HCT116 (cell line): Measurements from ENCODE around the gene PFKFB2. TPM values are rescaled to one million over a fixed set of nuclear protein-coding genes. Genes with fewer than 3 reads are reported as not detected.

Source experiments
- ATAC-seq: fragments of 200-7000 bp; cut with Tn5 transposase; 2 replicates; pipeline ENCODE4 v1.9.1; 2020; ENCODE audit warnings: mild to moderate bottlenecking, moderate library complexity
- BruUV-seq: library from RNA; stranded (reverse); fragments of 400-500 nt; replicated peaks from 2 replicates; lab custom pipeline; 2021; lab: Mats Ljungman, UMichigan
- CTCF ChIA-PET: fragments of 300-600 bp; sonication (Branson Sonifier 250); formaldehyde crosslinking; loops from one replicate; lab custom pipeline; 2021; ENCODE audit warnings: antibody characterized with exemption; lab: Charles Lee
- POLR2A ChIA-PET: fragments of 300-600, 350-600 bp; sonication (Branson Sonifier 250); formaldehyde crosslinking; loops from one replicate; lab custom pipeline; 2021; ENCODE audit warnings: antibody characterized with exemption; lab: Charles Lee
- RAD21 ChIA-PET, 2 experiments: fragments of 300-600 bp; sonication (Branson Sonifier 250); formaldehyde crosslinking; loops; one replicate each; lab custom pipeline; 2023; ENCODE audit warnings: low total read pairs in 2 of 2; ENCODE audit not compliant: uncharacterized antibody in 2 of 2, unreplicated experiment in 2 of 2, low non-redundant PET in 1 of 2; lab: Charles Lee
- DNase-seq: peaks from one replicate; pipeline ENCODE4 v3.0.0-alpha.2; 2010; ENCODE audit warnings: low read depth, low spot score
- H2AFZ ChIP-seq: fragments of 200-600 bp; shearing (Covaris generic), sonication (generic); 2 replicates; pipeline ENCODE4 v1.6.1; 2017; ENCODE audit warnings: low read depth, mixed run types, mixed read lengths, antibody characterized with exemption, low read length; ENCODE audit not compliant: poor library complexity, severe bottlenecking
- H3K27ac ChIP-seq: 2 replicates; pipeline ENCODE4 v1.5.1; 2012; ENCODE audit warnings: low read depth, low read length
- H3K27me3 ChIP-seq: fragments of 200-600 bp; sonication (generic); 2 replicates; pipeline ENCODE4 v1.6.1; 2016; ENCODE audit warnings: mixed run types, low read length, mixed read lengths; ENCODE audit not compliant: insufficient read depth
- H3K36me3 ChIP-seq, 2 experiments: fragments of 200-500 bp in 1 of 2; fragments of 200-600 bp in 1 of 2; sonication (Bioruptor generic) in 1 of 2; sonication (generic) in 1 of 2; 2 replicates each; pipeline versions ENCODE4 v1.5.1 to v1.6.1; 2014 to 2016; ENCODE audit warnings: low read length in 2 of 2, inconsistent platforms in 1 of 2, mixed read lengths in 1 of 2, mixed run types in 1 of 2; ENCODE audit not compliant: insufficient read depth in 2 of 2, control insufficient read depth in 1 of 2
- H3K4me1 ChIP-seq, 2 experiments: fragments of 200-600 bp in 1 of 2; sonication (generic) in 1 of 2; 2 replicates each; pipeline versions ENCODE4 v1.5.1 to v1.6.1; 2012 to 2017; ENCODE audit warnings: low read length in 2 of 2, inconsistent platforms in 1 of 2, mild to moderate bottlenecking in 1 of 2, mixed read lengths in 1 of 2, mixed run types in 1 of 2, moderate library complexity in 1 of 2; ENCODE audit not compliant: insufficient read depth in 2 of 2, control insufficient read depth in 1 of 2
- H3K4me2 ChIP-seq: fragments of 200-600 bp; sonication (generic); 2 replicates; pipeline ENCODE4 v1.6.1; 2017; ENCODE audit warnings: mixed run types, low read length, mixed read lengths
- H3K4me3 ChIP-seq, 2 experiments: fragments of 200-600 bp in 1 of 2; sonication (generic) in 1 of 2; replicated peaks in 1 of 2; 2 replicates each; pipeline ENCODE4 v1.5.1; 2011 to 2016; ENCODE audit warnings: low read length in 2 of 2, control low read depth in 1 of 2, low read depth in 1 of 2, mild to moderate bottlenecking in 1 of 2, mixed read lengths in 1 of 2, mixed run types in 1 of 2
- H3K79me2 ChIP-seq: fragments of 200-600 bp; sonication (generic); 2 replicates; pipeline ENCODE4 v1.6.1; 2017; ENCODE audit warnings: mild to moderate bottlenecking, mixed run types, low read length, moderate library complexity, mixed read lengths; ENCODE audit not compliant: insufficient read depth
- H3K9ac ChIP-seq: fragments of 200-600 bp; sonication (generic); 2 replicates; pipeline ENCODE4 v1.6.1; 2016; ENCODE audit warnings: low read length, mixed read lengths
- H3K9me2 ChIP-seq: fragments of 200-600 bp; sonication (generic), shearing (Covaris generic); 2 replicates; pipeline ENCODE4 v1.6.1; 2017; ENCODE audit warnings: mixed run types, mild to moderate bottlenecking, moderate library complexity; ENCODE audit not compliant: insufficient read depth
- H3K9me3 ChIP-seq, 2 experiments: fragments of 200-500 bp in 1 of 2; fragments of 200-600 bp in 1 of 2; sonication (Bioruptor generic) in 1 of 2; sonication (generic) in 1 of 2; 2 replicates each; pipeline ENCODE4 v1.6.1; 2014 to 2017; ENCODE audit warnings: low read length in 2 of 2, mixed read lengths in 2 of 2, inconsistent platforms in 1 of 2, low read depth in 1 of 2, mild to moderate bottlenecking in 1 of 2, mixed run types in 1 of 2, moderate library complexity in 1 of 2; ENCODE audit not compliant: control insufficient read depth in 1 of 2, insufficient read depth in 1 of 2
- H4K20me1 ChIP-seq: fragments of 200-600 bp; sonication (generic), shearing (Covaris generic); 2 replicates; pipeline ENCODE4 v1.6.1; 2017; ENCODE audit warnings: mixed run types, mild to moderate bottlenecking, moderate library complexity; ENCODE audit not compliant: insufficient read depth
- CBX3 ChIP-seq: IDR thresholded peaks from 2 replicates; pipeline ENCODE4 v1.6.1; 2012; ENCODE audit warnings: low read depth
- EZH2phosphoT487 ChIP-seq: fragments of 200-600 bp; IDR thresholded peaks from 2 replicates; pipeline ENCODE4 v1.6.1; 2018; ENCODE audit warnings: antibody characterized with exemption, borderline replicate concordance
- FOSL1 ChIP-seq: IDR thresholded peaks from 2 replicates; pipeline ENCODE4 v1.6.1; 2012; ENCODE audit warnings: low read depth
- JUND ChIP-seq: IDR thresholded peaks from 2 replicates; pipeline ENCODE4 v1.6.1; 2012
- POLR2A ChIP-seq: IDR thresholded peaks from 2 replicates; pipeline ENCODE4 v1.7.0; 2011; ENCODE audit warnings: borderline replicate concordance; ENCODE audit not compliant: insufficient read depth, insufficient read length; ENCODE audit errors: extremely low read depth
- POLR2AphosphoS5 ChIP-seq: IDR thresholded peaks from 2 replicates; pipeline ENCODE4 v1.6.1; 2011; ENCODE audit warnings: mild to moderate bottlenecking, low read depth, low read length, moderate library complexity
- TCF7L2 ChIP-seq: IDR thresholded peaks from 2 replicates; pipeline ENCODE4 v1.7.0; 2011; ENCODE audit warnings: borderline replicate concordance, inconsistent platforms; ENCODE audit not compliant: insufficient read depth, insufficient read length; ENCODE audit errors: extremely low read depth
- YY1 ChIP-seq: IDR thresholded peaks from 2 replicates; pipeline ENCODE4 v1.6.1; 2011; ENCODE audit warnings: low read length, low read depth, moderate library complexity, mild to moderate bottlenecking; ENCODE audit not compliant: insufficient replicate concordance; ENCODE audit errors: extremely low read depth
- ZBTB33 ChIP-seq: IDR thresholded peaks from 2 replicates; pipeline ENCODE4 v1.6.1; 2011; ENCODE audit warnings: mild to moderate bottlenecking, low read length, moderate library complexity; ENCODE audit not compliant: insufficient replicate concordance; ENCODE audit errors: extremely low read depth
- intact Hi-C: fragments of 100-400 bp; cut with micrococcal nuclease; formaldehyde crosslinking; loops from 2 replicates; pipeline ENCODE4 v1.10.0; 2022
- total RNA-seq: library from RNA; stranded (reverse); gene quantifications from one replicate; pipeline ENCODE4 v1.2.1, GENCODE V29; 2021; ENCODE audit not compliant: unreplicated experiment

Gene PFKFB2
- total RNA-seq, 1 experiment from 2014 or later = 13.9 TPM

- H3K9me3 ChIP-seq = no peaks in the 10 kb centered on the region
- peaks cover 74% of the 10 kb centered on the region for H3K79me2 ChIP-seq
- BruUV-seq = no TSS peak
- H2AFZ ChIP-seq = no peak overlapping the region
- H3K9ac ChIP-seq = no peak overlapping the region
- no peak for ATAC-seq
- no peak for DNase-seq
- peaks cover 11 to 24% of the 10 kb centered on the region in 2 experiments for H3K4me1 ChIP-seq
- no peak overlapping the region for H3K4me2 ChIP-seq
- ChIA-PET RAD21 (no interaction called here), CTCF (interaction anchor here (1.3 kb wide), 1 partner anchor 43 kb away, joined by 3 read pairs; no protein-coding TSS in a partner anchor), POLR2A (no interaction called here)
- H3K36me3 ChIP-seq = peaks cover 14 to 30% of the 10 kb centered on the region in 2 experiments
- no peak for TF ChIP-seq EZH2phosphoT487
- no peak for TF ChIP-seq JUND
- TF ChIP-seq POLR2A = no peak
- no peak for TF ChIP-seq POLR2AphosphoS5
- TF ChIP-seq YY1 = no peak
- no peak for TF ChIP-seq ZBTB33
- TF ChIP-seq TCF7L2 = no peak
- TF ChIP-seq FOSL1 = no peak
- no peak for TF ChIP-seq CBX3
- no peaks in the 10 kb centered on the region for H3K27me3 ChIP-seq
- no peaks in the 10 kb centered on the region for H3K9me2 ChIP-seq
- no peak overlapping the region for H3K27ac ChIP-seq
- peaks cover 8% of the 10 kb centered on the region; the same call in 1 of the 2 replicates for H4K20me1 ChIP-seq
- intact Hi-C loops = no loop called here
- H3K4me3 ChIP-seq = no peak overlapping the region
Observed at GRCh38 chr1:207047505-207047904, 5.6 kb upstream of the PFKFB2 start.
